ENCODE results near the gene ISOC2. TPM values are rescaled to one million over a fixed set of nuclear protein-coding genes. Genes with fewer than 3 reads are reported as not detected.
A peak's percentile ranks its signal among the peaks of the same experiment; 100 is the strongest.

Gene ISOC2
- total RNA-seq, 1 experiment from 2014 or later, result 72.2 TPM

DNA sequence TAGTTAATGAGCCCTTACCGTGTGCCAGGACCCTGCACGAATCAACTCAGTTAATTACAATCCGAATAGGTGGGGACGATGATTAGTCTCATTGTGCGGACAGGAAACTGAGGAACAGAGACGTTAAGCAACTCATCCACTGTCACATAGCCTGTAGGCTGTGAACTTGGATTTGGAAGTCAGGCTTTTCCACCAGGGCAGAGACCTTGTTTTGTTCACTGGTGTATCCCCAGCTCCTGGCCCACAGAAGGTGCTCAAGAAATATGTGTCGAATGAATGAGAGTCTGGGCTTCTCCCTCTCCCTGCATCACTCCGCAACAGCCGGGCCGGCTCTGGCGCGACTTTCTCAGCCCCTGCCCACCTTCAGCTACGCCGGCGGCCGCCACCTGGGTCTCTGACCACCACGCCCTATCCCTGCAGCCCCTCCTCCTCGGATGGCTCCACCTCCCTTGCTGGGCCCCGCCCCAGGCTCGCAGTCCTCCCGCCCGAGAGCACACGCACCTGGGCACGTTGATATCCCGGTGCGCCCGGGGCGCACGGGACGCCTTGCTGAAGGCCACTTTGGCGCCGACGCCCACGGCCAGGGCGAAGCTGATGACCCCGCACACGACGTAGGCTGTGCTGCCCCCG is 19.6 kb downstream of the ISOC2 start:
- no peak overlapping the region for H4K8ac ChIP-seq (replicated peaks; ENCODE audit: insufficient read length, low read depth, low read length)
- H2AFZ ChIP-seq (ENCODE audit: low read length), result no peak overlapping the region
- H3K79me1 ChIP-seq (ENCODE audit: insufficient read depth, low read depth, low read length, poor library complexity, severe bottlenecking), result no peaks in the 10 kb centered on the region
- TF ChIP-seq, protein P1, sequence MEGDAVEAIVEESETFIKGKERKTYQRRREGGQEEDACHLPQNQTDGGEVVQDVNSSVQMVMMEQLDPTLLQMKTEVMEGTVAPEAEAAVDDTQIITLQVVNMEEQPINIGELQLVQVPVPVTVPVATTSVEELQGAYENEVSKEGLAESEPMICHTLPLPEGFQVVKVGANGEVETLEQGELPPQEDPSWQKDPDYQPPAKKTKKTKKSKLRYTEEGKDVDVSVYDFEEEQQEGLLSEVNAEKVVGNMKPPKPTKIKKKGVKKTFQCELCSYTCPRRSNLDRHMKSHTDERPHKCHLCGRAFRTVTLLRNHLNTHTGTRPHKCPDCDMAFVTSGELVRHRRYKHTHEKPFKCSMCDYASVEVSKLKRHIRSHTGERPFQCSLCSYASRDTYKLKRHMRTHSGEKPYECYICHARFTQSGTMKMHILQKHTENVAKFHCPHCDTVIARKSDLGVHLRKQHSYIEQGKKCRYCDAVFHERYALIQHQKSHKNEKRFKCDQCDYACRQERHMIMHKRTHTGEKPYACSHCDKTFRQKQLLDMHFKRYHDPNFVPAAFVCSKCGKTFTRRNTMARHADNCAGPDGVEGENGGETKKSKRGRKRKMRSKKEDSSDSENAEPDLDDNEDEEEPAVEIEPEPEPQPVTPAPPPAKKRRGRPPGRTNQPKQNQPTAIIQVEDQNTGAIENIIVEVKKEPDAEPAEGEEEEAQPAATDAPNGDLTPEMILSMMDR (conservative IDR thresholded peaks at IDR 0.05), result no peak
- H3K18ac ChIP-seq (ENCODE audit: insufficient read length, low read depth, low read length), result no peak overlapping the region
- H3K4me1 Mint-ChIP-seq, result peaks cover 13 to 31% of the 10 kb centered on the region in 2 experiments
- peaks cover 0 to 5% of the 10 kb centered on the region in 2 experiments; a peak in 3 of 5 replicates for H3K9me3 Mint-ChIP-seq
- H3K4me3 Mint-ChIP-seq, result peak overlapping the region; percentile 38 to 75
- no peak overlapping the region for H2BK20ac ChIP-seq (ENCODE audit: low read depth, low read length, poor library complexity, severe bottlenecking)
- H3K14ac ChIP-seq (ENCODE audit: insufficient read depth, low read length), result no peak overlapping the region
- H3K27ac ChIP-seq (ENCODE audit: insufficient read length, low read depth, low read length), result no peak overlapping the region
- no peak overlapping the region for H3K23ac ChIP-seq (ENCODE audit: insufficient read length, low read depth, low read length)
- H3K9ac ChIP-seq (ENCODE audit: extremely low read depth, insufficient read length, low read length), result no peak overlapping the region
- no peak overlapping the region for H3T11ph ChIP-seq (ENCODE audit: low read length)
- H3K56ac ChIP-seq (ENCODE audit: insufficient read length, low read depth, low read length), result no peak overlapping the region
- peaks cover 21% of the 10 kb centered on the region for H3K23me2 ChIP-seq (ENCODE audit: insufficient read length, low read depth, low read length, poor library complexity, severe bottlenecking)
- H2BK12ac ChIP-seq (ENCODE audit: insufficient read length, low read depth, low read length), result no peak overlapping the region
- DNase-seq, result peak; percentile 89
- peaks cover 34% of the 10 kb centered on the region for H3K27me3 ChIP-seq (ENCODE audit: insufficient read depth, low read length)
- H3K27me3 Mint-ChIP-seq (ENCODE audit: low read depth), result peaks cover 52% of the 10 kb centered on the region
- no peaks in the 10 kb centered on the region; a peak in 1 of 7 replicates for H3K36me3 Mint-ChIP-seq (ENCODE audit: insufficient read depth in 1 of 3, low read depth in 3 of 3)
- H2BK5ac ChIP-seq (ENCODE audit: insufficient read length, low read length), result no peak overlapping the region
- H3K79me2 ChIP-seq (ENCODE audit: insufficient read depth, low read length), result no peaks in the 10 kb centered on the region
- H4K5ac ChIP-seq (ENCODE audit: insufficient read length, low read depth, low read length), result no peak overlapping the region
- H3K4me1 ChIP-seq (ENCODE audit: insufficient read depth, low read length), result 0 out of 2 replicates have a peak, but pooled peaks cover 2% of the 10 kb centered on the region
- H2BK15ac ChIP-seq (ENCODE audit: low read depth, low read length), result no peak overlapping the region
- H3K4ac ChIP-seq (ENCODE audit: low read depth, low read length), result no peak overlapping the region
- no peak overlapping the region for H2AK5ac ChIP-seq (ENCODE audit: insufficient read length, low read length)
- no peaks in the 10 kb centered on the region for H3K9me3 ChIP-seq (ENCODE audit: control insufficient read depth, low read depth, low read length)
- no peaks in the 10 kb centered on the region for H4K20me1 ChIP-seq (ENCODE audit: control insufficient read depth, insufficient read depth, insufficient read length)
- H4K91ac ChIP-seq (ENCODE audit: insufficient read length, low read depth, low read length), result no peak overlapping the region
- WGBS (ENCODE audit: extremely low coverage, insufficient read length, low lambda C conversion rate), result no CpG with 5 or more reads among the region's 39 CpGs
- H3K4me2 ChIP-seq (ENCODE audit: insufficient read depth, insufficient read length, low read length), result peak overlapping the region; percentile 69
- no peak overlapping the region for H3K27ac Mint-ChIP-seq
- no peak overlapping the region for H2BK120ac ChIP-seq (ENCODE audit: low read depth, low read length, poor library complexity, severe bottlenecking)

Data from H9 (cell line).